Endothelial cell (in vitro differentiated cells): ENCODE results near the gene NSG2. TPM values are rescaled to one million over a fixed set of nuclear protein-coding genes. Genes with fewer than 3 reads are reported as not detected.

ENCODE experiments used
- DNase-seq: peaks from one replicate; pipeline ENCODE4 v3.0.0; 2021; ENCODE audit warnings: low spot score
- H3K27ac Mint-ChIP-seq: one replicate; pipeline ENCODE4 v1.8.0; 2021; ENCODE audit warnings: mixed read lengths, inconsistent platforms; ENCODE audit not compliant: unreplicated experiment
- H3K27me3 Mint-ChIP-seq: one replicate; pipeline ENCODE4 v1.8.0; 2021; ENCODE audit warnings: mild to moderate bottlenecking, moderate library complexity, mixed read lengths, inconsistent platforms; ENCODE audit not compliant: unreplicated experiment
- H3K36me3 Mint-ChIP-seq: one replicate; pipeline ENCODE4 v1.8.0; 2021; ENCODE audit warnings: mild to moderate bottlenecking, low read depth, mixed read lengths, inconsistent platforms; ENCODE audit not compliant: unreplicated experiment
- H3K4me1 Mint-ChIP-seq: one replicate; pipeline ENCODE4 v1.8.0; 2021; ENCODE audit warnings: mild to moderate bottlenecking, mixed read lengths, inconsistent platforms; ENCODE audit not compliant: unreplicated experiment
- H3K4me3 Mint-ChIP-seq: one replicate; pipeline ENCODE4 v1.8.0; 2021; ENCODE audit warnings: mild to moderate bottlenecking, mixed read lengths, inconsistent platforms; ENCODE audit not compliant: unreplicated experiment
- H3K9me3 Mint-ChIP-seq: one replicate; pipeline ENCODE4 v1.8.0; 2021; ENCODE audit warnings: mixed read lengths, inconsistent platforms; ENCODE audit not compliant: unreplicated experiment
- total RNA-seq: library from RNA; stranded (reverse); fragmentation: NEBNext Ultra II Directional; extraction: Animal tissue kit (Norgen Biotek cat#: 25700); gene quantifications from one replicate; pipeline ENCODE4 v1.2.1, GENCODE V29; 2021; ENCODE audit not compliant: unreplicated experiment
- TF ChIP-seq, protein P1 (sequence below): fragments of 200-600 bp; sonication (generic); IDR thresholded peaks from one replicate; pipeline ENCODE4 v1.5.0; 2021; ENCODE audit warnings: antibody characterized with exemption; ENCODE audit not compliant: unreplicated experiment

The NSG2 gene
- total RNA-seq, 1 donor from 2014 or later, result not detected

DNA sequence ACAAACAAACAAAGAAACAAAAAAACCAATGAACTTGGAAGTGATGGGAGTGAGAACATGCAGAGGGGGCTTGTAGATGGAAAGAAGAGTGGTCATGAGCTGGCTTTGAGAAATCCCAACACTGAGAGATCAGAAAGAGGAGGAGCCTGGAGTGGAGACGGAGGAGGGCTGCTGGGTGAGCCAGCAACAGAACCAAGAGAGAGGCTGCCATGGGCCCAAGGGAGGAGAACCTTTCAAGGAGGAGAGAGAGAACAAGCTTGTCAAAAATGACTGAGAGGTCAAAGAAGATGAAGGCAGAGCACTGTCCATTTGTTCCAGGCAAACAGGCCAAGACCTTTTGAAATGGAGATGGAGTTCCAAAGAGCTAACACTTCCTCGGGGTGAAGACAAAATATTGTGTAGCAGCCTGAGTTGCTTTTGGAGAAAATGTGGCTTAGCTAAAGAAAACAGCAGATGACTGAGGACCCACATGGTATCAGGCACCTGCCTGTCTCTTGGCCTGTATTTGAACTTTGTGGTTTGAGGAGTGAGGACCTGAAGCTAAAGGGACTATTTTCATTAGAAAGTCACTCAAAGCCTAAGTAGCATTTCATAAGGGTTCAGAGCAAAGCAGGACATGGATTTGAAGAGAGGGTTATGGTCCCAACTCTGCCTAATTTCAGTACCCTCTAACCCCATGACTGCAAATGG is 13.1 kb downstream of the NSG2 start:
- no peaks in the 10 kb centered on the region for H3K9me3 Mint-ChIP-seq
- no peaks in the 10 kb centered on the region for H3K4me1 Mint-ChIP-seq
- no peaks in the 10 kb centered on the region for H3K27me3 Mint-ChIP-seq
- no peak overlapping the region for H3K27ac Mint-ChIP-seq
- H3K4me3 Mint-ChIP-seq, result no peak overlapping the region
- TF ChIP-seq, protein P1, sequence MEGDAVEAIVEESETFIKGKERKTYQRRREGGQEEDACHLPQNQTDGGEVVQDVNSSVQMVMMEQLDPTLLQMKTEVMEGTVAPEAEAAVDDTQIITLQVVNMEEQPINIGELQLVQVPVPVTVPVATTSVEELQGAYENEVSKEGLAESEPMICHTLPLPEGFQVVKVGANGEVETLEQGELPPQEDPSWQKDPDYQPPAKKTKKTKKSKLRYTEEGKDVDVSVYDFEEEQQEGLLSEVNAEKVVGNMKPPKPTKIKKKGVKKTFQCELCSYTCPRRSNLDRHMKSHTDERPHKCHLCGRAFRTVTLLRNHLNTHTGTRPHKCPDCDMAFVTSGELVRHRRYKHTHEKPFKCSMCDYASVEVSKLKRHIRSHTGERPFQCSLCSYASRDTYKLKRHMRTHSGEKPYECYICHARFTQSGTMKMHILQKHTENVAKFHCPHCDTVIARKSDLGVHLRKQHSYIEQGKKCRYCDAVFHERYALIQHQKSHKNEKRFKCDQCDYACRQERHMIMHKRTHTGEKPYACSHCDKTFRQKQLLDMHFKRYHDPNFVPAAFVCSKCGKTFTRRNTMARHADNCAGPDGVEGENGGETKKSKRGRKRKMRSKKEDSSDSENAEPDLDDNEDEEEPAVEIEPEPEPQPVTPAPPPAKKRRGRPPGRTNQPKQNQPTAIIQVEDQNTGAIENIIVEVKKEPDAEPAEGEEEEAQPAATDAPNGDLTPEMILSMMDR, result no peak
- H3K36me3 Mint-ChIP-seq, result no peaks in the 10 kb centered on the region
- DNase-seq, result no peak

- no peaks in the 10 kb centered on the region for H3K9me3 Mint-ChIP-seq
- TF ChIP-seq, protein P1, result no peak
These were observed 13.7 kb downstream of the NSG2 start for GRCh38 chr5:174059247-174059646.

DNA sequence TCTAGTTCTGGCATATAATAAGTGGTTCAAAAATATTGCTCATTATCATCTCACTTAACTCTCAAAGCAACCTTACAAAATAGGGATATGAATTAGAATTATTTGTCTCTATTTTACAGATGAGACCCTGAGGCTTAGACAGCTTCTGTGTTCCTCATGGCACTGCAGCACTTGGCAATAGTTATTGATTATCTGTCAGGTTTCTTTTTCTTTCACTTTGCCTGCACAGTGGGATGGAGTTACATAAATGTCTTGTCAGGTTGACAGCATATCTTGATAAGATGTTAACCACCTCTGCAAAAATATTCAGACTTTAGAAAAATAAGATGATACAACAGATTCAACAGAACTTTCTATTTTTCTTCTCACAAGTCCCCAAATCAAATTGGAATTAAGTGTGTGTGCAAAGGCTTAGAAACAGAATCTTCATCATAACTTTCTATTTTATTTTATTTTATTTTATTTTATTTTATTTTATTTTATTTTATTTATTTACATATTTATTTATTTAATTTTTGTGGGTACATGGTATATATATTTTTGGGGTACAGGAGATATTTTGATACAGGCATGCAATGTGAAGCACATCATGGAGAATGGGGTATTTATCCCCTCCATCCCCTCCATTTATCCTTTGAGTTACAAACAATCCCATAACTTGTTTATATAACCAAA is 17.7 kb downstream of the NSG2 start:
- Mint-ChIP-seq H3K27ac (no peak overlapping the region), H3K4me1 (no peaks in the 10 kb centered on the region), H3K36me3 (no peaks in the 10 kb centered on the region), H3K9me3 (no peaks in the 10 kb centered on the region), H3K27me3 (no peaks in the 10 kb centered on the region), H3K4me3 (no peak overlapping the region)
- DNase-seq, result no peak
- TF ChIP-seq, protein P1, result no peak

More at GRCh38 chr5:174059247-174059646, 13.7 kb downstream of the NSG2 start:
- Mint-ChIP-seq H3K4me1 (no peaks in the 10 kb centered on the region), H3K27me3 (no peaks in the 10 kb centered on the region), H3K36me3 (no peaks in the 10 kb centered on the region), H3K27ac (no peak overlapping the region), H3K4me3 (no peak overlapping the region)
- no peak for DNase-seq

- Mint-ChIP-seq H3K27me3 (peaks cover 2% of the 10 kb centered on the region), H3K4me1 (no peaks in the 10 kb centered on the region), H3K9me3 (no peaks in the 10 kb centered on the region), H3K27ac (no peak overlapping the region), H3K4me3 (no peak overlapping the region), H3K36me3 (no peaks in the 10 kb centered on the region)
- TF ChIP-seq, protein P1, result no peak
- DNase-seq, result no peak
These were observed 18.7 kb downstream of the NSG2 start for GRCh38 chr5:174064171-174064570.
